SU-DHL-6 (cell line): ENCODE measurements around the gene SLC13A1.

Experiments used
- CTCF ChIP-seq: fragments of 200-600 bp; sonication (generic); IDR thresholded peaks from one replicate; pipeline ENCODE4 v1.5.1; 2017; ENCODE audit warnings: antibody characterized with exemption, mild to moderate bottlenecking, low read length, moderate library complexity; ENCODE audit not compliant: insufficient read depth, poor library complexity, severe bottlenecking
- EZH2phosphoT487 ChIP-seq: fragments of 200-600 bp; sonication (generic), shearing (Covaris generic); conservative IDR thresholded peaks from 2 replicates; pipeline ENCODE4 v1.6.1; 2018; ENCODE audit warnings: mild to moderate bottlenecking, antibody characterized with exemption, low read length, moderate library complexity, mixed read lengths

DNA sequence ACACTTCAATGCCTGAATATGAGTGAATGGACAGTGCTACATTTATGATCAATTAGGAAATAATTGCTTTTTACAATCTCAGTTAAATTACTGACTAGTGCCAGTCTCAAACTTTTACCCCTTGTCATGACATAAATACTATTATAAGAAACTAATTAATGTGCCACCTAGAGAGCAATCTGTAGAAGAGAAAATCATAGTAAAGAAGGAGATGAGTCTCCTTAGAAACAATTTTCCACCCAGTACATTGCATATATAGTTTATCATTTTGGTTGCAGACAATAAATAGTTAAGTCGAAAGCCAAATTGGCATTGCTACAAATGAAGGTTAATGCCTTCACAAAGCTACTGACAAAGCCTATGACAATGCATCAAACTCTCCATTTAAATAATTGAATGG, 68.6 kb downstream of the SLC13A1 start:
- TF ChIP-seq CTCF (no peak), EZH2phosphoT487 (no peak)
